Measurements from ENCODE around the gene GSTM5. TPM values are rescaled to one million over a fixed set of nuclear protein-coding genes. Genes with fewer than 3 reads are reported as not detected.
A peak's percentile ranks its signal among the peaks of the same experiment; 100 is the strongest.
"Not testable (repeated sequence)": the region's sequence is repeated elsewhere in the genome, so short reads cannot be mapped to it uniquely, and the experiment has no call there.

The GSTM5 gene
- total RNA-seq, 1 donor from 2014 or later: 0.04 TPM

DNA sequence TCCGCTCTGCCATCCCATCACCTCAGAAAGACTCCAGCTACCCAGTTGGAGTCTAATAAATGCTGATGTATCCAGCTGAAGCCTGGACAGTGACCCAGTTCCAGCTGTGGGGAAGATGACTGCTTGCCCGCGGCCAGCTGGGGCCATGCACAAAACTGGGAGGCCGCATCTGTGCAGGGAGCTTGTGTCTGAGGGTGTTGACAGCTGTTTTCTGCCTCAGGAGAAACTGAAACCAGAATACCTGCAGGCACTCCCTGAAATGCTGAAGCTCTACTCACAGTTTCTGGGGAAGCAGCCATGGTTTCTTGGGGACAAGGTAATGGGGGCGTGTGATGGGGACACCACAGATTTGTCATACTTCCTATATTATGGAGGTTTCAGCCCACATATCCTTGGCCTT lies 41.0 kb upstream of the GSTM5 start:
- intact Hi-C loops (cut with micrococcal nuclease): no loop called here
- TF ChIP-seq, protein P1, sequence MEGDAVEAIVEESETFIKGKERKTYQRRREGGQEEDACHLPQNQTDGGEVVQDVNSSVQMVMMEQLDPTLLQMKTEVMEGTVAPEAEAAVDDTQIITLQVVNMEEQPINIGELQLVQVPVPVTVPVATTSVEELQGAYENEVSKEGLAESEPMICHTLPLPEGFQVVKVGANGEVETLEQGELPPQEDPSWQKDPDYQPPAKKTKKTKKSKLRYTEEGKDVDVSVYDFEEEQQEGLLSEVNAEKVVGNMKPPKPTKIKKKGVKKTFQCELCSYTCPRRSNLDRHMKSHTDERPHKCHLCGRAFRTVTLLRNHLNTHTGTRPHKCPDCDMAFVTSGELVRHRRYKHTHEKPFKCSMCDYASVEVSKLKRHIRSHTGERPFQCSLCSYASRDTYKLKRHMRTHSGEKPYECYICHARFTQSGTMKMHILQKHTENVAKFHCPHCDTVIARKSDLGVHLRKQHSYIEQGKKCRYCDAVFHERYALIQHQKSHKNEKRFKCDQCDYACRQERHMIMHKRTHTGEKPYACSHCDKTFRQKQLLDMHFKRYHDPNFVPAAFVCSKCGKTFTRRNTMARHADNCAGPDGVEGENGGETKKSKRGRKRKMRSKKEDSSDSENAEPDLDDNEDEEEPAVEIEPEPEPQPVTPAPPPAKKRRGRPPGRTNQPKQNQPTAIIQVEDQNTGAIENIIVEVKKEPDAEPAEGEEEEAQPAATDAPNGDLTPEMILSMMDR (IDR thresholded peaks at IDR 0.05): no peak
- Mint-ChIP-seq H3K27me3 (no peaks in the 10 kb centered on the region), H3K4me1 (peaks cover 21% of the 10 kb centered on the region), H3K4me3 (no peak overlapping the region), H3K36me3 (ENCODE audit: low read depth) (no peaks in the 10 kb centered on the region), H3K27ac (no peak overlapping the region), H3K9me3 (no peaks in the 10 kb centered on the region)
- DNase-seq (no peak), ATAC-seq (ENCODE audit: low read depth) (no peak)
- POLR2A ChIA-PET: interaction anchor here (0.7 to 1.0 kb wide), 2 partner anchors 43 to 55 kb away, joined by 4 to 6 read pairs; no protein-coding TSS in a partner anchor
- CTCF ChIA-PET: interaction anchor here (0.8 to 1.0 kb wide), 2 partner anchors 16 to 31 kb away, joined by 3 read pairs; no protein-coding TSS in a partner anchor

DNA sequence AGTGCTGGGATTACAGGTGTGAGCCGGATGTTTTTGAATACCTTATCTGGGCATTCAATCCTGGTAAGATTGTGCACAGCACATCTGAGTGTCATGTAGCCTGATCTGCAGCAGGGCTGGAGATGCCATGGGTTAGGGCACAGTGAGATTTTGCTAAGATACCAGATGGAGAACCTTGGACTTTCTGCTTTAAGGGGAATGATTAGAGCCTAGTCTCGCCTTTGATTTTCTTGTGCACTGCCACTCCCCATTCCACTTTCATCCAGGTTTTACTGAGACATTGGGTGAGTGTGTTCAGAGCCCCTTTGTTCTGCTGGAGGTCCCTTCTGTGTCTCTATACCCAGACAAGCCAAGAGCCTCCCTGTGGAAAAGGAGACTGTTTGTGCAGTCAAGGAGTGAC lies 38.2 kb upstream of the GSTM5 start:
- ATAC-seq (ENCODE audit: low read depth); H3K9me3 Mint-ChIP-seq; DNase-seq; H3K27me3 Mint-ChIP-seq; H3K36me3 Mint-ChIP-seq (ENCODE audit: low read depth); H3K4me1 Mint-ChIP-seq; intact Hi-C loops (cut with micrococcal nuclease); H3K27ac Mint-ChIP-seq; H3K4me3 Mint-ChIP-seq; CTCF ChIA-PET; POLR2A ChIA-PET: not testable (repeated sequence)

DNA sequence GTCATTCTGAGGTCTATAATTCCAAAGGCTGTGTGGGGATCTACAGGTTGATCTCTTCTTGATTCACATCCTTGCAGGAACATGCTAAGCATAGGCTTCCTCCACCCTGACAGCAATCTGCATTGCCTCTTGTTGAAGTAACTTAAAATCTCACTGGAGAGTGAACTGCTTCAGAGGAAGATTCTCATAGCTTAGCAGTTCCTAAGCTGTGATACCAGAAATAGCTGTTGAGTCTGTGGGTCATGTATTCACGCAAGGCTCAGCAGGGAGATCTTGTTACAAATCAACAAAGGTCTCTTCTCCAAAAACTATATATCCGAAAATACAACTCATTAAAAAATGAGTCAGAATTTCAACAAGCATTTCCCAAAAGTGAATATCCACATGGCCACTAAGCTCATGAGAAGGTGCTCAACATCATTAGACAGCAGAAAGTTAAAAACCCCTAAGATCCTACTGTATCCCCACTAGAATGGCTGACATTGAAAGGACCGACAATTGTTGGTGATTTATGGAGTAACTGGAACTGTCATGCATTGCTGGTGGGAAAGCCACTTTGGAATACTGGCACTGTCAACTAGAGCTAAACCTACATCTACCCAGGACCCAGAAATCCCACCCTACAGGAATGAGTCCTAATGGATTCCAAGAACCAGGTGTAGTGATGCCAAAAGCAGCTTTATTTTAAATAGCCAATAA lies 35.2 kb upstream of the GSTM5 start:
- H3K27ac Mint-ChIP-seq; intact Hi-C loops (cut with micrococcal nuclease); H3K4me3 Mint-ChIP-seq; DNase-seq; ATAC-seq (ENCODE audit: low read depth); H3K36me3 Mint-ChIP-seq (ENCODE audit: low read depth); H3K27me3 Mint-ChIP-seq; H3K4me1 Mint-ChIP-seq; H3K9me3 Mint-ChIP-seq; POLR2A ChIA-PET: not testable (repeated sequence)
- CTCF ChIA-PET: interaction anchor here (1.5 kb wide), 1 partner anchor 36 kb away, joined by 5 read pairs; no protein-coding TSS in a partner anchor

DNA sequence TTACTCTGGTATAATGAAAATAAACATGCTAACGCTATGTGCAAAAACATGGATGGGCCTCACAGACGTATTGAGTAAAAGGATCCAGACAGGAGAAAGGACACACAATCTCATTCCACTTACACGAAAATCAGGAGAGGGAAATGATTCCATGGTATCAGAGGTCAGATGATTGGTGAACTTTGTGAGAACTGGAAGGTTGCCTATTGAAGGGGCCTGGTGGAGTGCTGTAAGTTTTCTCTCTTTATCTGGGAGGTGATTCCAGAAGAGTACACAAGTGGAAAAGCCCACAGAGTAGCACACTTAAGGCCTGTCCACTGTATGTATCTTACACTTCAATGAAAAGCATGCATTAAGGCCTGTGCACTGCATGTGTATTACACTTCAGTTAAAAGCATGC lies 34.6 kb upstream of the GSTM5 start:
- POLR2A ChIA-PET: no interaction called here
- ATAC-seq (ENCODE audit: low read depth) (no peak), DNase-seq (no peak)
- Mint-ChIP-seq H3K36me3 (ENCODE audit: low read depth) (no peaks in the 10 kb centered on the region), H3K27ac (no peak overlapping the region), H3K9me3 (no peaks in the 10 kb centered on the region), H3K4me1 (no peaks in the 10 kb centered on the region), H3K4me3 (no peak overlapping the region), H3K27me3 (no peaks in the 10 kb centered on the region)
- intact Hi-C loops (cut with micrococcal nuclease): no loop called here
- CTCF ChIA-PET: interaction anchor here (1.5 kb wide), 1 partner anchor 37 kb away, joined by 5 read pairs; no protein-coding TSS in a partner anchor
- TF ChIP-seq, protein P1 (IDR thresholded peaks at IDR 0.05): no peak

DNA sequence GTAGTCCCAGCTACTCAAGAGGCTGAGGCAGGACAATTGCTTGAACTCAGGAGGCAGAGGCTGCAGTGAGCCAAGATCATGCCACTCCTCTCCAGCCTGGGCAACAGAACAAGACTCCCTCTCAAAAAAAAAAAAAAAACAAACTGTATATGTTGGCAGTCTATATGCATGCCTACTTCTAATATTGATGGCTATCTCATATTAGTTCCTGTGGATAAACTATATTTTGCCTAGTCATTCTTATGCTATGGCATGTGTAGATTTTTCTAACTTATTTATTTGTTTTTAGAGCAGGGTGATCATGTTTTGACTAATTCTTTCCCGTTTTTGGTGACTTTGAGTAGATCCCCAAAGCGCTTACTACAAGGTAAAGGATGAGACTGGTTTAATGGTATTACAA lies 33.4 kb upstream of the GSTM5 start:
- DNase-seq; H3K27me3 Mint-ChIP-seq; CTCF ChIA-PET; intact Hi-C loops (cut with micrococcal nuclease); H3K36me3 Mint-ChIP-seq (ENCODE audit: low read depth); H3K4me1 Mint-ChIP-seq; H3K9me3 Mint-ChIP-seq; POLR2A ChIA-PET; H3K27ac Mint-ChIP-seq; H3K4me3 Mint-ChIP-seq; ATAC-seq (ENCODE audit: low read depth): not testable (repeated sequence)

DNA sequence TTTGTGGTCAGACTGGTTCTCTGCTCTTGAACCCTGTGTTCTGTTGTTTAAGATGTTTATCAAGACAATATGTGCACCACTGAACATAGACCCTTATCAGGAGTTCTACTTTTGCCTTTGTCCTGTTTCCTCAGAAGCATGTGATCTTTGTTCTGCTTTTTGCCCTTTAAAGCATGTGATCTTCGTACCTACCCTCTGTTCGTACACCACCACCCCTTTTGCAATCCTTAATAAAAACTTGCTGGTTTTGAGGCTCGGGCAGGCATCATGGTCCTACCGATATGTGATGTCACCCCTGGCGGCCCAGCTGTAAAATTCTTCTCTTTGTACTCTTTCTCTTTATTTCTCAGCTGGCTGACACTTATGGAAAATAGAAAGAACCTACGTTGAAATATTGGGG lies 27.3 kb upstream of the GSTM5 start:
- H3K36me3 Mint-ChIP-seq (ENCODE audit: low read depth); ATAC-seq (ENCODE audit: low read depth); H3K9me3 Mint-ChIP-seq; CTCF ChIA-PET; H3K4me3 Mint-ChIP-seq; POLR2A ChIA-PET; intact Hi-C loops (cut with micrococcal nuclease); DNase-seq; H3K27ac Mint-ChIP-seq; H3K27me3 Mint-ChIP-seq: not testable (repeated sequence)
- peaks cover 11% of the 10 kb centered on the region for H3K4me1 Mint-ChIP-seq

DNA sequence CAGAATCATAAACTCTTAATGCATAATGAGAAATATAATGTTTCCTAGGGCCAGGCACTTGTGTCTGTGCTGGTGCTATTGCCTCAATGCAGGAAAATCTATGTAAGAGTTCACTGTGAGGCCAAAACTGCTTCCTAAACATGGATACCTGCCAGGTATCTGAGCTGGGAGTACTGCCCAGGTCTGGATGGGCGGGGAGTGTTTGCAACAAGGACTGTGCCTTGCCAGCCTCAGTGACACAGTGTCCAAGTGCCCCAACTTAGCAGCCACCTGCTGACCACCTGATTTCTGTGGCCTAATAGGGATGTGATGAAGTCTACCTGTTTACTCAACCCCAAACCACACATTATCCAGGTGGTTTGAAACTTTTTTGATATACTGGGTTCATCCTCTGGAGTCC lies 26.7 kb upstream of the GSTM5 start:
- CTCF ChIA-PET: not testable (repeated sequence)

DNA sequence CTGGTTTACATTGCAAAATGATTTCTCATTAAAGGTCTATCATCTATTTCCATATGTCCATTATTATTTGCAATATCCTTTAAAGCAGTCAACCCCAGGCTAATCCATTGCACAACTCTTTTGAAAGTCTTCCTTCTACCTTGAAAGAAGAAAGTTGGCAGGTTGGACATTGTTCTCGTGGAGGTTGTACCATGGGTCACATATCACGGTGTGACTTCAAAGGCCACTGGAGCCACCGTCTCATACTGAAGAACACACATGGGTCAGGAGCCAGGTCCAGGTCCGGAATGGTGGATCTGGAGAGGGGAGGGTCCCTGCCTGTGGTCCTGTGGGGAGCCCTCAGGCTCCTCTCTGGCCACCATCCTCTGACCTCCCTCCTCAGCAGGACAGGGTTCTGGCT lies 26.2 kb upstream of the GSTM5 start:
- intact Hi-C loops (cut with micrococcal nuclease); H3K9me3 Mint-ChIP-seq; H3K4me3 Mint-ChIP-seq; H3K27me3 Mint-ChIP-seq; ATAC-seq (ENCODE audit: low read depth); H3K27ac Mint-ChIP-seq; CTCF ChIA-PET; POLR2A ChIA-PET; DNase-seq; H3K36me3 Mint-ChIP-seq (ENCODE audit: low read depth): not testable (repeated sequence)
- H3K4me1 Mint-ChIP-seq: peaks cover 11% of the 10 kb centered on the region

More for the DNA sequence above, 26.7 kb upstream of the GSTM5 start:
- H3K9me3 Mint-ChIP-seq; POLR2A ChIA-PET; H3K4me3 Mint-ChIP-seq; DNase-seq; H3K27ac Mint-ChIP-seq; intact Hi-C loops (cut with micrococcal nuclease); ATAC-seq (ENCODE audit: low read depth); H3K27me3 Mint-ChIP-seq; H3K36me3 Mint-ChIP-seq (ENCODE audit: low read depth): not testable (repeated sequence)
- H3K4me1 Mint-ChIP-seq: peaks cover 11% of the 10 kb centered on the region

DNA sequence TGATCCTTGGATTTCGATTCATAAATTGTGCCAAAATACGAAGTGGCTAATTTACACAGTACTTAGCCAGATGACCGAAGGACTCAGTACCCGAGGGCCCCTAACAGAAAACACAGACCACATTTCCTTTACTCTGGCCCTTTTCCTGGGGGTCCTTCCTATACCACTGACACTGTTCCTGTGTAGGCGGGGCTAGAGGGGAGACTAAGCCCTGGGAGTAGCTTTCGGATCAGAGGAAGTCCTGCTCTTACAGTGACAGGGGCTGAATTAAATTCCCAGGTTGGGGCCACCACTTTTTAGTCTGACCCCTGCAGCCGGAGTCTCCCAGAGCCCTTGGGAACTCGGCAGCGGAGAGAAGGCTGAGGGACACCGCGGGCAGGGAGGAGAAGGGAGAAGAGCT lies 24.9 kb upstream of the GSTM5 start:
- H3K27ac Mint-ChIP-seq: peak overlapping the region; percentile 87
- peaks cover 11% of the 10 kb centered on the region for H3K4me1 Mint-ChIP-seq
- POLR2A ChIA-PET: interaction anchor here (0.6 to 2.1 kb wide), 8 partner anchors 31 to 347 kb away, joined by 3 to 17 read pairs (median 5); partner anchors contain the start of genes AHCYL1, AMPD2, GNAT2 and GSTM4
- ATAC-seq (ENCODE audit: low read depth); DNase-seq; H3K27me3 Mint-ChIP-seq; H3K9me3 Mint-ChIP-seq: not testable (repeated sequence)
- H3K36me3 Mint-ChIP-seq (ENCODE audit: low read depth): peaks cover 10% of the 10 kb centered on the region
- H3K4me3 Mint-ChIP-seq: peak overlapping the region; percentile 89
- intact Hi-C loops (cut with micrococcal nuclease): loop anchor here (1.0 kb wide), 2 partner anchors 44 to 141 kb away; no protein-coding TSS in a partner anchor
- CTCF ChIA-PET: interaction anchor here (0.8 to 2.1 kb wide), 6 partner anchors 16 to 297 kb away, joined by 3 to 12 read pairs (median 4); partner anchors contain the start of gene AHCYL1

Data from activated B cell treated with CpG ODN at 0.5 μM for 24 hours (primary cell).